GM13976 (cell line): ENCODE measurements around the gene NPAS2.

Experiments used
- DNase-seq: peaks from one replicate; pipeline ENCODE4 v3.0.0; 2012; ENCODE audit warnings: low spot score
- CTCF ChIP-seq: IDR thresholded peaks from 2 replicates; pipeline ENCODE4 v1.5.1; 2012; ENCODE audit warnings: borderline replicate concordance, mild to moderate bottlenecking; ENCODE audit not compliant: insufficient read depth; ENCODE audit errors: extremely low read depth, missing control alignments, control extremely low read depth
- in situ Hi-C: fragments of 300-500 bp; cut with MboI; formaldehyde crosslinking; loops from one replicate; pipeline ENCODE4 v1.12.0; 2022; ENCODE audit warnings: low sequenced_read_pairs, mixed read lengths, inconsistent platforms; ENCODE audit not compliant: unreplicated experiment

Gene NPAS2

GRCh38 chr2:100957996-100958653, 138.2 kb downstream of the NPAS2 start:
- in situ Hi-C loops = no loop called here
- no peak for DNase-seq
- TF ChIP-seq CTCF = no peak

- DNase-seq = no peak
- in situ Hi-C loops = no loop called here
- TF ChIP-seq CTCF = no peak
These were observed 139.4 kb downstream of the NPAS2 start for GRCh38 chr2:100959225-100959880.

- in situ Hi-C loops = no loop called here
- no peak for DNase-seq
- TF ChIP-seq CTCF = no peak
These were observed 140.7 kb downstream of the NPAS2 start for GRCh38 chr2:100960688-100961087.

GRCh38 chr2:100962366-100963025, 142.6 kb downstream of the NPAS2 start:
- no peak for DNase-seq
- in situ Hi-C loops = no loop called here
- no peak for TF ChIP-seq CTCF

- DNase-seq = no peak
- in situ Hi-C loops = no loop called here
- TF ChIP-seq CTCF = no peak
These were observed 143.1 kb downstream of the NPAS2 start for GRCh38 chr2:100963026-100963375.

- TF ChIP-seq CTCF = no peak
- in situ Hi-C loops = no loop called here
- DNase-seq = no peak
These were observed 144.3 kb downstream of the NPAS2 start for GRCh38 chr2:100964222-100964621.
